ENCODE data around the gene SERPINI1. TPM values are rescaled to one million over a fixed set of nuclear protein-coding genes. Genes with fewer than 3 reads are reported as not detected.

The SERPINI1 gene
- total and polyA plus RNA-seq, 7 experiments from 2014 or later, result 1.3 to 6.8 (median 3.6) TPM

DNA sequence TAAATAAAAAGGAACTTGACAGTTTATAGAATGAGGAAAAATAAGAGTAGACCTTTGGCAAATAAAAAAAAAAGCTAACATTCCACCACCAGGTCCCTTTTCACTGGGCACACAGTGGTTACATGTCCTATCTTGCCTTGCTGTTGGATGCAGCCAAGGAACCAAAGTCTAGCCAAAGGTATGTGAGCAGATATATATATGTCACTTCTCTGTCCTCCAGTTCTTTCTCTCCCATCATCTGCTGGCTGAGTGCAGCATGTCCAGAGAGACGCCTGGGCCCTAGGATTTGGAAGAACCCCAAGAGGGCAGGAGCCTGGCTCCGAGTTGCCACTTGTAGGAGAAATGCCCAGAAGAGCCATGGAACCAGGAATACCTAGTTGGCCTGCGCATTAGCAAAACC is 104.7 kb downstream of the SERPINI1 start:
- H3K4me3 ChIP-seq (ENCODE audit: low read length), result no peak overlapping the region
- no peaks in the 10 kb centered on the region for H3K36me3 ChIP-seq (ENCODE audit: control insufficient read depth in 2 of 3, insufficient read depth in 3 of 3, low read length in 3 of 3)
- ATAC-seq (no peak), DNase-seq (no peak)
- no peaks in the 10 kb centered on the region for H3K36me3 Mint-ChIP-seq
- H3K27ac Mint-ChIP-seq, result no peak overlapping the region
- H3K27ac ChIP-seq (ENCODE audit: low read depth, low read length), result no peak overlapping the region
- ChIA-PET CTCF (no interaction called here), POLR2A (no interaction called here)
- intact Hi-C loops (cut with micrococcal nuclease), result no loop called here
- no peak overlapping the region for H3K4me3 Mint-ChIP-seq
- no peaks in the 10 kb centered on the region for H3K4me1 ChIP-seq (ENCODE audit: control insufficient read depth in 2 of 2, insufficient read depth in 2 of 2, low read length in 2 of 2)
- H3K27me3 Mint-ChIP-seq, result peaks cover 0 to 4% (median 4%) of the 10 kb centered on the region in 5 donors
- no peaks in the 10 kb centered on the region for H3K9me3 Mint-ChIP-seq
- H3K4me1 Mint-ChIP-seq, result no peaks in the 10 kb centered on the region
- H3K9me3 ChIP-seq (ENCODE audit: control insufficient read depth in 2 of 3, low read length in 3 of 3), result no peaks in the 10 kb centered on the region
- H3K27me3 ChIP-seq (ENCODE audit: control insufficient read depth in 2 of 2, insufficient read depth in 2 of 2, low read length in 2 of 2), result no peaks in the 10 kb centered on the region

DNA sequence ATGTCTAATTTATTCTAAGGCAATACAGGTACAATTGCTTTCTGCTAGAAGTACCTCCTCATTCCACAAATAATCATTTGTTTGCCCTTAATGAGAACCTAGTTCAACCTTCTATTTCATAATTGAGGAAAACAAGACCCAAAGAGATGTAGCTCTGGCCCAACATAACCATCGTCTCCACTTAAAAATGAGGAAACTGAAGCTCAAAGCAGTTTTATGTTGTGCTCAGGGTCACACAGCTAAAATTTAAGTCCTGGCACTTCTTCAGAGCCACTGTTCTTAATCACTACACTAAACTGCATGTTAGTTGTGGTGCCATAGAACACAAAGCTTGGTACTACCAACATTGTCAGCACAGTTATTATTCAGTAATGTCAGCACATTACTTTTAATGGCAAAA is 108.0 kb downstream of the SERPINI1 start:
- CTCF ChIA-PET, result interaction anchor here (0.8 kb wide), 1 partner anchor 85 kb away, joined by 3 read pairs; no protein-coding TSS in a partner anchor

DNA sequence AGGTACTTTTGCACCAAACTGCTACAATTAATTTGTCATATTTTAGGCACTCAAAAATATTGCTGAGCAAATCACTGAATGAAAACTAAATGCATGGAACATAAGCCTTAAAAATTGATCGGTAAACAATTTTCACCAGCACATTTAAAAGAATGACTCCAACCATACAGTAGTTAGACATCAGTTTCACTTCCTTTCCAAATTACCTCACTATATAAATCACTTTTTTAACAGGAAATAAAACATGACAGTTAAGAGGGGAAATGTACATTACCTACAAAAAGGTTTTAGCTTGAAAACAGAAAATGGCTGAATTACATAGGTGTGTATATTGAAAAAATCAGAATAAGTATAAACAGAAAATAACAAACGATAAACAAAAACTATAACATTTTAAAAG is 108.4 kb downstream of the SERPINI1 start:
- no peaks in the 10 kb centered on the region for H3K9me3 ChIP-seq (ENCODE audit: control insufficient read depth in 2 of 3, low read length in 3 of 3)
- H3K27ac ChIP-seq (ENCODE audit: low read depth, low read length), result no peak overlapping the region
- H3K27me3 ChIP-seq (ENCODE audit: control insufficient read depth in 2 of 2, insufficient read depth in 2 of 2, low read length in 2 of 2), result no peaks in the 10 kb centered on the region
- Mint-ChIP-seq H3K9me3 (peaks cover 0 to 4% (median 0%) of the 10 kb centered on the region in 11 donors), H3K36me3 (no peaks in the 10 kb centered on the region), H3K4me1 (no peaks in the 10 kb centered on the region), H3K27me3 (peaks cover 0 to 7% (median 0%) of the 10 kb centered on the region in 5 donors), H3K4me3 (no peak overlapping the region), H3K27ac (no peak overlapping the region)
- intact Hi-C loops (cut with micrococcal nuclease), result no loop called here
- CTCF ChIA-PET, result interaction anchor here (0.8 kb wide), 1 partner anchor 86 kb away, joined by 3 read pairs; no protein-coding TSS in a partner anchor
- H3K4me3 ChIP-seq (ENCODE audit: low read length), result no peak overlapping the region
- no peaks in the 10 kb centered on the region for H3K36me3 ChIP-seq (ENCODE audit: control insufficient read depth in 2 of 3, insufficient read depth in 3 of 3, low read length in 3 of 3)
- DNase-seq (no peak), ATAC-seq (no peak)
- POLR2A ChIA-PET, result no interaction called here
- H3K4me1 ChIP-seq (ENCODE audit: control insufficient read depth in 2 of 2, insufficient read depth in 2 of 2, low read length in 2 of 2), result no peaks in the 10 kb centered on the region

More for the DNA sequence above, 108.0 kb downstream of the SERPINI1 start:
- DNase-seq, result no peak
- POLR2A ChIA-PET, result no interaction called here
- H3K36me3 Mint-ChIP-seq, result no peaks in the 10 kb centered on the region
- Histone ChIP-seq H3K4me1 (ENCODE audit: control insufficient read depth in 2 of 2, insufficient read depth in 2 of 2, low read length in 2 of 2) (no peaks in the 10 kb centered on the region), H3K27ac (ENCODE audit: low read depth, low read length) (no peak overlapping the region), H3K27me3 (ENCODE audit: control insufficient read depth in 2 of 2, insufficient read depth in 2 of 2, low read length in 2 of 2) (no peaks in the 10 kb centered on the region), H3K9me3 (ENCODE audit: control insufficient read depth in 2 of 3, low read length in 3 of 3) (no peaks in the 10 kb centered on the region), H3K36me3 (ENCODE audit: control insufficient read depth in 2 of 3, insufficient read depth in 3 of 3, low read length in 3 of 3) (no peaks in the 10 kb centered on the region), H3K4me3 (ENCODE audit: low read length) (no peak overlapping the region)
- no peak overlapping the region for H3K4me3 Mint-ChIP-seq
- intact Hi-C loops (cut with micrococcal nuclease), result no loop called here
- no peaks in the 10 kb centered on the region for H3K4me1 Mint-ChIP-seq
- H3K9me3 Mint-ChIP-seq, result peaks cover 0 to 4% (median 0%) of the 10 kb centered on the region in 11 donors
- H3K27me3 Mint-ChIP-seq, result peaks cover 0 to 4% (median 0%) of the 10 kb centered on the region in 5 donors
- no peak overlapping the region for H3K27ac Mint-ChIP-seq
- ATAC-seq, result no peak

DNA sequence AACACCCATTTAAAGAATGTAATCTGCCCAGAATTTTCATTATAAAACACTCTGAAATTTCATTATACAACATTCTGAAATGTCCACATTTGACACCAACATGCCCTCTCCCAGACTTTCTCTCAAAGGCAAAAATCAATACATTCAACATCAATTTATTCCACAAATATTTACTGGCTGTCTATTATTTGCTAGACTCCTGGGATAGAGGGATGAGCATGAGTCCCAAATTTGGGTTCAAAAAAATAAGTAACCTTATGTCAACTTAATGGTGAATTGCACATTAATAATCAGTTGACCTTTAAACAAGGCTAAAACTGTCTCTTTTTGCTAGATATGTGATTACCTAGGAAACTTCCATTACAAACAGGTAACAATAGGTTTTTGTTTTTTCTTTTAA is 109.0 kb downstream of the SERPINI1 start:
- POLR2A ChIA-PET, result no interaction called here
- ATAC-seq (no peak), DNase-seq (no peak)
- Mint-ChIP-seq H3K4me3 (no peak overlapping the region), H3K9me3 (peaks cover 0 to 4% (median 0%) of the 10 kb centered on the region in 11 donors), H3K27me3 (peaks cover 0 to 7% (median 0%) of the 10 kb centered on the region in 5 donors), H3K27ac (no peak overlapping the region), H3K36me3 (no peaks in the 10 kb centered on the region), H3K4me1 (no peaks in the 10 kb centered on the region)
- Histone ChIP-seq H3K4me3 (ENCODE audit: low read length) (no peak overlapping the region), H3K27me3 (ENCODE audit: control insufficient read depth in 2 of 2, insufficient read depth in 2 of 2, low read length in 2 of 2) (no peaks in the 10 kb centered on the region), H3K27ac (ENCODE audit: low read depth, low read length) (no peak overlapping the region), H3K4me1 (ENCODE audit: control insufficient read depth in 2 of 2, insufficient read depth in 2 of 2, low read length in 2 of 2) (no peaks in the 10 kb centered on the region), H3K9me3 (ENCODE audit: control insufficient read depth in 2 of 3, low read length in 3 of 3) (no peaks in the 10 kb centered on the region), H3K36me3 (ENCODE audit: control insufficient read depth in 2 of 3, insufficient read depth in 3 of 3, low read length in 3 of 3) (no peaks in the 10 kb centered on the region)
- intact Hi-C loops (cut with micrococcal nuclease), result no loop called here
- CTCF ChIA-PET, result no interaction called here

DNA sequence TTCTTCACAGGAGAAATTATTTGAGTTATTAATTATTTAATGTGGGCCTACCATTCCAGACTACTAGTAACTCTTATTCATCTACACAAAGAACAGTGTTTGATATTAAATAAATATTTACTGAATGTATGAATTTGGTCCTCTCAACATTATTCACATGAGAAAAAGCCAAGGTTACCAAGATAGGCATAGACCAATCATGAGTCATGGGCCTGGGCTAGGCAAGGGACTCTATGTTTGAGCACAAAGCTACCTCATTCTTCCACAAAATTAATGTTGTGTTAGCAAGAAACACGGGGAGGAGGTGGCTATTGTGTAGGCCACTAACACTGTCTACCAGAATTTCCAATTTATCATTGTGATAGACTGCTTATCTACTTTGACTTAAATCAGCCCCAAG is 115.7 kb downstream of the SERPINI1 start:
- H3K27ac Mint-ChIP-seq, result no peak overlapping the region
- Histone ChIP-seq H3K4me1 (ENCODE audit: control insufficient read depth in 2 of 2, insufficient read depth in 2 of 2, low read length in 2 of 2) (no peaks in the 10 kb centered on the region), H3K4me3 (ENCODE audit: low read length) (no peak overlapping the region), H3K27ac (ENCODE audit: low read depth, low read length) (no peak overlapping the region), H3K9me3 (ENCODE audit: control insufficient read depth in 2 of 3, low read length in 3 of 3) (no peaks in the 10 kb centered on the region), H3K27me3 (ENCODE audit: control insufficient read depth in 2 of 2, insufficient read depth in 2 of 2, low read length in 2 of 2) (no peaks in the 10 kb centered on the region), H3K36me3 (ENCODE audit: control insufficient read depth in 2 of 3, insufficient read depth in 3 of 3, low read length in 3 of 3) (no peaks in the 10 kb centered on the region)
- peaks cover 0 to 4% (median 0%) of the 10 kb centered on the region in 11 donors for H3K9me3 Mint-ChIP-seq
- ATAC-seq (no peak), DNase-seq (no peak)
- ChIA-PET CTCF (no interaction called here), POLR2A (no interaction called here)
- H3K4me1 Mint-ChIP-seq, result no peaks in the 10 kb centered on the region
- intact Hi-C loops (cut with micrococcal nuclease), result no loop called here
- no peak overlapping the region for H3K4me3 Mint-ChIP-seq
- H3K27me3 Mint-ChIP-seq, result peaks cover 3 to 10% (median 4%) of the 10 kb centered on the region in 5 donors
- no peaks in the 10 kb centered on the region for H3K36me3 Mint-ChIP-seq

DNA sequence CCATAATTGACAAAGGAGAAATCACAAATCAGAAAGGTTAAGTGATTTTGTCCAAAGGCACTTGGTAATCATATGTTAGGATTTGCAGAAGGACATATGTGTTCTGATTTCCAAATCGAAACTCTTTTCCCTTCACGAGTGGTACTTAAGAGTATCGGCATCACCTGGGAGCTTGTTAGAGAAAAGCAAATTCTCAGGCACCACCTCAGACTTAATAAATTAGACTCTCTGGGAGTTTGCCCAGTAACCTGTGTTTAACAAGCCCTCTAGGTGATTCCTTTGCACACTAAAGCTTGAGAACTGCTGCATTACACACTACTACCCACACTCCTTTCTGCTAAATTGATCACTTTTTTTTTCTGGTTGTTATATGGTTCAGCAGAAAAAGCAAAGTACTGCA is 116.2 kb downstream of the SERPINI1 start:
- ATAC-seq, result no peak
- CTCF ChIA-PET, result no interaction called here

DNA sequence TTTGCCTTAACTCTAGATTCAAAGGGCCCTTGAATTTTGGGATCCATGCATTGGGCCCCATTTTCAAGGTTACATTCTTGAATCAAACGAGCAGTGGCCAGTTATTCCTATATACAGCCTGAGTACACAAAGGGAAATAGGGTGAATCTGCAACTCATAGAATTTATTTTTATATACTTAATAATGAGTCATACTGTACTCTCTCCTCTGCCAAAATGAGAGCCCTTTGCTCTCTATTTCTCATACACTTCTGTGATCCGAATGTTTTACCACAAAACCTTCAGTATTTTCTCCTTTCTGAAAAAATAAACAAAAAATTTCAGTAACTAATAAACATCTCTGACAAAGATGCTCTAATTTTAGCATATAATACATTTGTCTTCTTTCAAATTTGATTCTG is 116.7 kb downstream of the SERPINI1 start:
- Mint-ChIP-seq H3K27ac (no peak overlapping the region), H3K9me3 (peaks cover 0 to 4% (median 0%) of the 10 kb centered on the region in 11 donors), H3K4me1 (no peaks in the 10 kb centered on the region), H3K4me3 (no peak overlapping the region), H3K36me3 (no peaks in the 10 kb centered on the region), H3K27me3 (peaks cover 3 to 10% (median 4%) of the 10 kb centered on the region in 5 donors)
- no peaks in the 10 kb centered on the region for H3K4me1 ChIP-seq (ENCODE audit: control insufficient read depth in 2 of 2, insufficient read depth in 2 of 2, low read length in 2 of 2)
- H3K27me3 ChIP-seq (ENCODE audit: control insufficient read depth in 2 of 2, insufficient read depth in 2 of 2, low read length in 2 of 2), result no peaks in the 10 kb centered on the region
- intact Hi-C loops (cut with micrococcal nuclease), result no loop called here
- no peaks in the 10 kb centered on the region for H3K36me3 ChIP-seq (ENCODE audit: control insufficient read depth in 2 of 3, insufficient read depth in 3 of 3, low read length in 3 of 3)
- no peak for ATAC-seq
- ChIA-PET POLR2A (no interaction called here), CTCF (no interaction called here)
- DNase-seq, result no peak
- H3K4me3 ChIP-seq (ENCODE audit: low read length), result no peak overlapping the region
- H3K27ac ChIP-seq (ENCODE audit: low read depth, low read length), result no peak overlapping the region
- no peaks in the 10 kb centered on the region for H3K9me3 ChIP-seq (ENCODE audit: control insufficient read depth in 2 of 3, low read length in 3 of 3)

More for the DNA sequence above, 116.2 kb downstream of the SERPINI1 start:
- H3K27ac Mint-ChIP-seq, result no peak overlapping the region
- POLR2A ChIA-PET, result no interaction called here
- peaks cover 0 to 4% (median 0%) of the 10 kb centered on the region in 11 donors for H3K9me3 Mint-ChIP-seq
- Histone ChIP-seq H3K27ac (ENCODE audit: low read depth, low read length) (no peak overlapping the region), H3K9me3 (ENCODE audit: control insufficient read depth in 2 of 3, low read length in 3 of 3) (no peaks in the 10 kb centered on the region), H3K36me3 (ENCODE audit: control insufficient read depth in 2 of 3, insufficient read depth in 3 of 3, low read length in 3 of 3) (no peaks in the 10 kb centered on the region), H3K4me3 (ENCODE audit: low read length) (no peak overlapping the region), H3K27me3 (ENCODE audit: control insufficient read depth in 2 of 2, insufficient read depth in 2 of 2, low read length in 2 of 2) (no peaks in the 10 kb centered on the region), H3K4me1 (ENCODE audit: control insufficient read depth in 2 of 2, insufficient read depth in 2 of 2, low read length in 2 of 2) (no peaks in the 10 kb centered on the region)
- H3K4me1 Mint-ChIP-seq, result no peaks in the 10 kb centered on the region
- H3K27me3 Mint-ChIP-seq, result peaks cover 3 to 10% (median 4%) of the 10 kb centered on the region in 5 donors
- no peak for DNase-seq
- no peak overlapping the region for H3K4me3 Mint-ChIP-seq
- no peaks in the 10 kb centered on the region for H3K36me3 Mint-ChIP-seq
- intact Hi-C loops (cut with micrococcal nuclease), result no loop called here
